GM21526 (cell line): ENCODE measurements around the gene ARHGAP20.

Experiments
- ATAC-seq: cut with Tn5 transposase; IDR thresholded peaks from one replicate; pipeline ENCODE4 v1.9.1; 2021; ENCODE audit warnings: moderate library complexity; ENCODE audit not compliant: unreplicated experiment, low FRiP score

Gene ARHGAP20

DNA sequence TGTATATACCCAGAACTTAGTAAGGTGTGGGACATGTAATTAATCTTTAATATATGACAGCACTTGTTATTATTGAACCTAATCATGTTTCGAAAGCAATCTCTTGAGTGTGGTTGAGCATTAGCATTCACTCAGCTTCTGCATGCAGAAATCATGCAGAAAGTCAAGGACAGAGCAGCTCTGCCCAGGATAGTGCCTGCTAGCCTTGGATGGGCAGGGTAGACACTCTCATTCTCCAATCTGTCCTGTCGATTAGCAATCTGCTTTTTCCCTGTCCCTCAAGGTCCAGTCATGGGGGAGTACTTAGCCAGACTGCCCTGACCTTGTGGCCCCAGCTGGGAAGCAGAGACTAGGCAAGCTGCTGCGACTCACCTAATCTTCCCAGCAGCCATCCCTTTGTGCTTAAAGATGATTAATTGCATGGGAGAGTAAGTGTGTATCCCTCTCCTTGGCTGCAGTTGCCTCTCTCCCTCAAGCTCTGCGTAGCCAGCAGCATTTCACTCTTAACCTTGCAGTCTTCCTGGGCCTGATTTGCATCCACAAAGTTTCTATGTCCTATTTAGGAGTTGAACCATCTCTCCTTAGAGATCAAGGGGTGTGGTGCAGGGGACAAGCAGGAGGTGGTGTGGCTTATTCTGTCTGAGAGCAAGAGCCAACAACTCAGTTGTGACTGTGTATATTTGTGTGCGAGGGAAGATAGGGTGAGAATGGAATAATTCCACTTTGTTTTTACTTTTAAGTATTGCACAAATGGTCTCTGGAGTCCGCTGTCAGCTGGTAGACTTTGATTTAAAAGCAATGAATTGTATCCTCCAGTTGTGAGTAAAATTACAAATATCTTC, 181.1 kb downstream of the ARHGAP20 start:
- ATAC-seq = no peak

DNA sequence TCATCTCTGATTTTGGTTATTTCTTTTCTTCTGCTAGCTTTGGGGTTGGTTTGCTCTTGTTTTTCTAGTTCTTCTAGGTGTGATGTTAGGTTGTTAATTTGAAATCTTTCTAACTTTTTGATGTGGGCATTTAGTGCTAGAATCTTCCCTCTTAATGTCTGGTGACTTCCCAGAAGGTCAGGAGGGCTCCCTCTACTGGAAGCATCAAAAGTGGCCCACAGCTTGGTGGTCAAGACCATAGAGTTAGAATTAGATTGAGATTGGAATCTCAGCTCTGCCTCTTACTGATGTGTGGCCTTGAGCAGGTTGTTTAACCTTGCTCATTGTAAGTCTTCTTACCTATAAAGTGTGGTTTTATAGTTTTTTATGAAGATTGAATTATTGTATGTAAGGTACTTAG, 183.2 kb downstream of the ARHGAP20 start:
- no peak for ATAC-seq

DNA sequence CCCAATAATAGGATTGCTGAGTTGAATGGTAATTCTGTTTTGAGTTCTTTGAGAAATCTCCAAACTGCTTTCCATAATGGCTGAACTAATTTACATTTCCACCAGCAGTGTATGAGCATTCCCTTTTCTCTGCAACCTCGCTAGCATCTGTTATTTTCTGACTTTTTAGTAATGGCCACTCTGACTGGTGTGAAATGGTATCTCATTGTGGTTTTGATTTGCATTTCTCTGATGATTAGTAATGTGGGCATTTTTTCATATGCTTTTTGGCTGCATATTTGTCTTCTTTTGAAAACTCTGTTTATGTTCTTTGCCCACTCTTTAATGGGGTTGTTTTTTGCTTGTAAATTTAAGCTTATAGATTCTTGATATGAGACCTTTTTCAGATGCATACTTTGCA, 185.1 kb downstream of the ARHGAP20 start:
- no peak for ATAC-seq
